Upper lobe of left lung (tissue), 4 donors: ENCODE measurements around the gene MCM9.

ENCODE experiments used
- EP300 ChIP-seq, 4 donors: sonication (generic); formaldehyde crosslinking; IDR thresholded peaks; one replicate each; pipeline ENCODE4 v1.5.1; 2017; ENCODE audit warnings: antibody characterized with exemption in 4 of 4, control low read depth in 2 of 4
- POLR2A ChIP-seq, 4 donors: fragments of 450-650 bp; IDR thresholded peaks; one replicate each; pipeline ENCODE4 v1.5.1; 2016 to 2017; ENCODE audit warnings: antibody characterized with exemption in 4 of 4, mild to moderate bottlenecking in 2 of 4
- POLR2AphosphoS5 ChIP-seq, 2 donors: sonication (generic); formaldehyde crosslinking; IDR thresholded peaks; one replicate each; pipeline ENCODE4 v1.5.1; 2017; ENCODE audit warnings: antibody characterized with exemption in 2 of 2
- TF ChIP-seq, protein P1 (sequence below), 6 experiments: fragments of 450-650 bp in 4 of 6; fragments of 200-600 bp in 2 of 6; sonication (generic) in 2 of 6; IDR thresholded peaks; one replicate each; pipeline ENCODE4 v1.5.1; 2016 to 2019; ENCODE audit warnings: antibody characterized with exemption in 6 of 6

DNA sequence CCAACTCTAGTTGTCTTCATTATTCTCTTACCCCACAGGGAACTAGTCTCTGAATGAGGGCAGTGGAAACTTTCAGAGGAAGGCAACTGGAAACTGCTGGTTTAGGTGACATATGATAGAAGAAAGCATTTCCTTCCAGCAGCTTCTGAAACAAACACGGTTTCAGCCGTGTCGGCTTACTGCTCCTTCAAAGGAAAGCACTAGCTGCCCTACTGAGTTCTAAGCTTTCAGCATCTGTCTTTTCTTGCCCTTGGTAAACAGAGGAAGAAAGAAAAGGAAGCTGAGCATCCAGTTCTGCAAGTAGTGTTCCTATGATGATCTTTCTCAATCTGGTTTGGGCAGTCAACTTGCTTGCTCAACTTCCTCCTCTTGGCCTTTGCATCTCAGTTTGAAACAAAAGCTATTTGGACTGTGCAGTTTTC is 166.0 kb downstream of the MCM9 start:
- TF ChIP-seq POLR2AphosphoS5 (IDR thresholded peaks at IDR 0.05) (peak in 1 of 2 donors; percentile 29), POLR2A (IDR thresholded peaks at IDR 0.05) (peak in 1 of 4 donors; percentile 8), EP300 (IDR thresholded peaks at IDR 0.05) (no peak)
- TF ChIP-seq, protein P1, sequence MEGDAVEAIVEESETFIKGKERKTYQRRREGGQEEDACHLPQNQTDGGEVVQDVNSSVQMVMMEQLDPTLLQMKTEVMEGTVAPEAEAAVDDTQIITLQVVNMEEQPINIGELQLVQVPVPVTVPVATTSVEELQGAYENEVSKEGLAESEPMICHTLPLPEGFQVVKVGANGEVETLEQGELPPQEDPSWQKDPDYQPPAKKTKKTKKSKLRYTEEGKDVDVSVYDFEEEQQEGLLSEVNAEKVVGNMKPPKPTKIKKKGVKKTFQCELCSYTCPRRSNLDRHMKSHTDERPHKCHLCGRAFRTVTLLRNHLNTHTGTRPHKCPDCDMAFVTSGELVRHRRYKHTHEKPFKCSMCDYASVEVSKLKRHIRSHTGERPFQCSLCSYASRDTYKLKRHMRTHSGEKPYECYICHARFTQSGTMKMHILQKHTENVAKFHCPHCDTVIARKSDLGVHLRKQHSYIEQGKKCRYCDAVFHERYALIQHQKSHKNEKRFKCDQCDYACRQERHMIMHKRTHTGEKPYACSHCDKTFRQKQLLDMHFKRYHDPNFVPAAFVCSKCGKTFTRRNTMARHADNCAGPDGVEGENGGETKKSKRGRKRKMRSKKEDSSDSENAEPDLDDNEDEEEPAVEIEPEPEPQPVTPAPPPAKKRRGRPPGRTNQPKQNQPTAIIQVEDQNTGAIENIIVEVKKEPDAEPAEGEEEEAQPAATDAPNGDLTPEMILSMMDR (IDR thresholded peaks at IDR 0.05) = no peak
